Muscle of leg (tissue), 11 donors: ENCODE results near the gene CDH23. TPM values are rescaled to one million over a fixed set of nuclear protein-coding genes. Genes with fewer than 3 reads are reported as not detected.
A peak's percentile ranks its signal among the peaks of the same experiment; 100 is the strongest.

ENCODE experiments used
- DNase-seq: peaks from one replicate; pipeline ENCODE4 v3.0.0; 2013
- H3K27ac ChIP-seq: one replicate; pipeline ENCODE4 v1.5.1; 2013; ENCODE audit warnings: mild to moderate bottlenecking, low read length, control low read depth
- H3K27me3 ChIP-seq: one replicate; pipeline ENCODE4 v1.6.1; 2013; ENCODE audit warnings: low read length; ENCODE audit not compliant: control insufficient read depth, insufficient read depth
- H3K36me3 ChIP-seq: one replicate; pipeline ENCODE4 v1.6.1; 2013; ENCODE audit warnings: low read length; ENCODE audit not compliant: control insufficient read depth, insufficient read depth
- H3K4me1 ChIP-seq: one replicate; pipeline ENCODE4 v1.6.1; 2013; ENCODE audit warnings: low read length; ENCODE audit not compliant: control insufficient read depth, insufficient read depth
- H3K4me3 ChIP-seq: one replicate; pipeline ENCODE4 v1.5.1; 2013; ENCODE audit warnings: low read length, control low read depth
- H3K9me3 ChIP-seq: replicated peaks from 2 replicates; pipeline ENCODE4 v1.6.1; 2013; ENCODE audit warnings: low read depth, low read length; ENCODE audit not compliant: control insufficient read depth
- WGBS: methylation state at CpG from one replicate; pipeline ENCODE4 v1.1.5; 2013; ENCODE audit warnings: missing lambda C conversion rate; ENCODE audit not compliant: insufficient coverage; 5-methylcytosine and 5-hydroxymethylcytosine counted together
- polyA plus RNA-seq, 8 donors: library from polyadenylated mRNA; unstranded; fragments of 120-200 nt; gene quantifications; one replicate each; pipeline versions ENCODE4 v1.2.1 to v1.2.3, GENCODE V29; 2013; ENCODE audit warnings: inconsistent platforms in 1 of 8, low replicate concordance in 1 of 8; ENCODE audit not compliant: insufficient read length in 8 of 8, insufficient read depth in 1 of 8
- total RNA-seq: library from RNA; stranded (reverse); fragments of 120-200 nt; gene quantifications from one replicate; pipeline ENCODE4 v1.2.4, GENCODE V29; 2013

The CDH23 gene
- total and polyA plus RNA-seq, 9 donors: 3.4 to 5.7 (median 4.9) TPM

DNA sequence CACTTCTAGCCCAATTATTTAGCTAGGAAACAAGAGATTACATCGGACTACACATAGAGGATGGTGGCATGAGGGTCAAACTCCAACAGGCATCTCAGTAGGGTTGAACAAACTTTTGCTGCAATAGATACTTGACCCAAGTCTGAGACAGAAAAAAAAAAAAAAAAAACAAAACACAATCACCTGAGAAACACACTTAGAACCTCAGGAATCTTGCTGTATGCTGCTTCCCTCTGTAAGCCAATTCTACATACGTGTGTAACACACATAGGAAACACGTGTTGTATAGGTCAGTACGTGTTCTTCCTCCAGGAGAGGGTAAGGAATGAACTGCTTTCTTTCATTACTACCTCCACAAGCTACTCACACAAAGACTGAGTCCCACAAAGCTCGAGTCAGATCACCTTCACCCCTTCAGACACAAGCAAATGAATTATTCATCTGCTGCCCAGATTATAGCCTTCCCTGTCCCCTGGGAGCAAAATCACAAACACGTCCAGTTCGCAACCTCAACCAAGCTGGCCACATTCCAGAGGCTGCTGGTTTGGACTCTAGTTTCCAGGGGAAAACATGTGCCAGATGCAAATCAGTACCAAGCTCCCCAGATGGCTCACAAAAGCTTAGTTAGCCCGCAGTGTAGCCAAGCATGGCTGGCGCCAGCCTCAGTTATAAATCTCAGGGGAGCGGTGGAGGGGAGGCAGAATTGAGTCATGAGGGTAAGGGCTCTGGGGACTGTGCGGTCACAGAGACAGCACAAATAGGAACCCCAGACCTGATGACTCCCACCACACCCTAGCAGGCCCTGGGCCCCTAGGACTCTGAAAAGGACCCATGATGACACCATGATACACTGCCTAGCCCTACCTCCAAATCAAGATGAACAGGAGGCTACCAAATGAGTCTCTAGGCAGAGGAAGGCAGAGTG lies 439.2 kb downstream of the CDH23 start:
- Histone ChIP-seq H3K4me3 (no peak overlapping the region), H3K27me3 (no peaks in the 10 kb centered on the region), H3K4me1 (peaks cover 36% of the 10 kb centered on the region), H3K27ac (peak overlapping the region; percentile 90), H3K9me3 (no peaks in the 10 kb centered on the region), H3K36me3 (peaks cover 34% of the 10 kb centered on the region)
- DNase-seq: peak; percentile 65
- WGBS: 6% methylated on average over 2 of the region's 11 CpGs

DNA sequence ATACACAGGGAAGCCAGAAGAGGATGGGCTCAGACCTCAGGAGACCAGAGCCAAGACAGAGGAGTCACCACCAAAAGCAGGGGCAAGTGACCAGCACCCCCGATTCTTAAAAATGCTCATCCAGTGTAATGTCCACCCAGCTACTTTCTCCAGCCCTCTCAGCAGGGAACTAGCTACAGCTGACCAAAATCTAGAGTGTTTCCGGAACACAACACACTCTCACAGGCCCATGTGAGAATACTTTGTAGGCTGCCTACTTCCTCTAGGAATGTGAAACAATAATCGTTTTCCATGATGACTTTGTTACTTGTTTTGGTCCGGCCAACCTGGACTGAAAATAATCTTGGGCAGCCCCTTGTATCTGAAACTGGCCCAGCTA lies 439.9 kb downstream of the CDH23 start:
- H3K27ac ChIP-seq: peak overlapping the region; percentile 90
- WGBS: 40% methylated on average over 2 of the region's 4 CpGs
- H3K36me3 ChIP-seq: peaks cover 28% of the 10 kb centered on the region
- no peaks in the 10 kb centered on the region for H3K9me3 ChIP-seq
- H3K27me3 ChIP-seq: no peaks in the 10 kb centered on the region
- DNase-seq: peak; percentile 57
- H3K4me1 ChIP-seq: peaks cover 38% of the 10 kb centered on the region
- no peak overlapping the region for H3K4me3 ChIP-seq

DNA sequence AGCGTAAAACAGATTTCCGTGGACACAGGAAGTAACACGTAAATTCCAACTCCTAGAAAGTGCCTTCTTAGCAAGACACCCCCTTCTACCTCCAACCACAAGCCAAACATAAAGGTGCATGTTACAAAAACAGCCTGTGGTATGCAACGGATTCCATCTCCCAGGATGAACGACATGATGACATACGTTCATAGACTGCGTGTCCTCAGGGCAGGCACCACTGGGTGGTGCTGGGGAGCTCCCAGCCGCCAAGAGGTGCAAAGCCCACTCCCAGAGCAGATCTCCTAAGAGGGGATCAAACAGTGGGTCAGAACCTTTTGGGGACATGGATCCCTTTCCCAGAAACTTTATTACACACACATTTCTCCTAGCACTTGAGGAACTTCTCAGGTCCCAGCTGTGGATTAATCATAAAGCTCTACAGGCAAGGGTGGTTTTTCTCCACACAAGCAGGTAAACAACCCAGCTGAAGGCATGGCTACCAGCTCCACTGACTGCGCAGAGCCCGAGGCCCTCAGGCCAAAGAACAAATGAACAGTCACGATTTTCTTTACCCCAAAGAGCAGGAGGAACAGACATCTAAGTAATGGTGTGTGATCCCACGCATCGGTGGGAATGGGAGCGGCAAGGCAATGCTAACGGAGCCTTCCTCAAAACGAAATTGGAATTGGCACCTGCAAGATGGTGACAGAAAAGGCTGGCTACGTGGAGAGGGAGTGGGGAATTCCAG lies 440.5 kb downstream of the CDH23 start:
- Histone ChIP-seq H3K4me3 (no peak overlapping the region), H3K36me3 (peaks cover 21% of the 10 kb centered on the region), H3K9me3 (no peaks in the 10 kb centered on the region), H3K27ac (peak overlapping the region; percentile 90), H3K27me3 (no peaks in the 10 kb centered on the region), H3K4me1 (peaks cover 38% of the 10 kb centered on the region)
- DNase-seq: no peak
- 66% methylated on average over 14 of the region's 17 CpGs for WGBS

DNA sequence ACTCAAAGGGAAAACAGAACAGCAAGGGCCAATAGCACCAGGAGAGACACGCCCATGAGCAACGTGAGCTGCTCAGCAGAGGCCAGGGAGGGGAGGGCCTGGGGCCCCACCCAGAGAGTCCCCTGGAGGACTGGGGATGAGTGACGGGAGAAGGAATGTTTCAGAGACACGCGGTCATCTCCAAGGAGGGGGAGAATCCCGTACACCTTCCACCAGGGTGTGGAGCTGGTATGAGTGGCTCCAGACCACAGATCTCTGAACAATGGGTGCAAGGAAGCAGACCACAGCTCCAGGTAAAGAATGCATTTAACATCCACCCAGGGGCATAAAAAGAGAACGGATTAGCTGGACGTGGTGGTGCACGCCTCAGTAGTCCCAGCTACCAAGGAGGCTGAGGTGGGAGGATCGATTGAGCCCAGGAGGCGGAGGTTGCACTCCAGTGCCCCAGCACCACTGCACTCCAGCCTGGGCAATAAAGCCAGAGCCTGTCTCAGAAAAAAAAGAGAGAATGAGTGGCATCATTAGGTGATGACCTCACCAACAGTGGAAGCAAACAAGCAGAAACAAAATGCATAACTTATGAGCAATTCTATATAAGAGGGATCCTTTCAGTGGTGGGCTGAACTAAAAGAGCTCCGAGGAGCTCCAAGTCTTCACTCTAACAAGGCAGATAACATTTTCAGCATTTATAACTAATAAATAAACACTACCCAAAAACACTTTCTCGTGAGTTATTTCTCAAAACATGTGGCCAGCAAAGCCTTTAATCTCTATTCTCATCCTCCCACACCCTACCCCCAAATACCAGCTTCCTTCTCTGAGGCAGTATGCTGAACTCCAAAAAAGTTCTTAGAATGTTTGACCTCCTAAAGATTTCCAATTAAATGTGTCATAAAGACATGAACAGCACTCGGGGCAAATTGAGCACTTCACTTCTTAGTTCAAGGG lies 441.8 kb downstream of the CDH23 start:
- Histone ChIP-seq H3K27ac (peak overlapping the region; percentile 90), H3K4me3 (no peak overlapping the region), H3K36me3 (peaks cover 13% of the 10 kb centered on the region), H3K4me1 (peaks cover 41% of the 10 kb centered on the region), H3K9me3 (no peaks in the 10 kb centered on the region), H3K27me3 (no peaks in the 10 kb centered on the region)
- no peak for DNase-seq
- WGBS: 63% methylated on average over 8 of the region's 14 CpGs

DNA sequence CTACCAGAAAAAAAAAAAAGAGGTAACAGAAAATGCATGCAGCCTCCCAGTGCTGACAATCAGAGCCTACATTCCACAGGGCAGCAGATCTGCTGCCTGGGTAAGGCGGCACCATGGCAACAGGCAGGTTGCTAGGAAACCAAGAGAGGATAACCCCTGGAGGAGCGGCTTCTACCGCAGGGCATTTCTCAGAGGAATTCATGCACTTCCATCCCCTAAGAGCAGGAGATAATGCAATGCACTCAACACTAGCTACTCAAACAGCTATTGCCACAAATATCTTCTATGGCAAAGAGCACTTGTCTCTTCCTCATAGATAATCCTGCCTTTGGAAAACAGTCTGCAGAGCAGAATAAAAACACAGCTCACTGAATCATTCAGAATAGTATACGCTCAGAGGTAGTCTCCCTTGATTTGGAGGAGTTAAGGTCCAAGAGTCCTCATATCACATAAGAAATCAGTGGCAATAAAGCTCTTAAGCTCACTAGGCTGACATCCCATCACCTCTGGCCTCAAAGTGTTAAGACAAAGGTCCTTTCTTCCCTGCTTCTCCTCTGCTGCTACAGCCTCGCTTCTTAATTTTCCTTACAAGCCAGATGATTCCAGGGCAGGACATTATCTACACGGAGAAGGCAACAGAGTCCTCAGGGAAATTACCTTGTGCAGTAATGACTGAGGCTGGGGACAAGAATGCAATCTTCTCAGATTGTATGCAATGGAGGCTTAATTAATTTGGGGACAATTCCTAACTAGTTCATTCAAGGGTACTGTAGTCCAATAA lies 443.6 kb downstream of the CDH23 start:
- no peak overlapping the region for H3K4me3 ChIP-seq
- WGBS: 19% methylated on average over 3 of the region's 6 CpGs
- peaks cover 41% of the 10 kb centered on the region for H3K4me1 ChIP-seq
- H3K27me3 ChIP-seq: no peaks in the 10 kb centered on the region
- DNase-seq: peak; percentile 65
- no peaks in the 10 kb centered on the region for H3K9me3 ChIP-seq
- H3K27ac ChIP-seq: no peak overlapping the region
- peaks cover 6% of the 10 kb centered on the region for H3K36me3 ChIP-seq

DNA sequence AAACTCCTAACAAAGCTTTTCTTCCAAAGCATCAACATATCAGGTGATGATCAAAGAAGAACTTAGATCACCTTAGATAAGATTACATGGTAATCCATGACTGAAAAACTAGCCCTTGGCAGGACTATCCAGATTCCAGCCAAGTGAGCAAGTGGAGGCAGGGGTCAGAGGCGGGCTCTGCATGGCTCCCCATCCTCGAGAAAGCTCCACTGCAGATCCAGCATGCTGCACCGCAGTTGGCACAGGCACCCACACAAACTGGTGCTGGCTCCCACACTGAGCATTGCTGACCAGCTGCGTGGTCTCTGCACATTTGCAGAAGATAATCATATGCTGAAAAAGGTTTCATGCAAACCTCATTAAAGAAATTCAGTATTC lies 444.2 kb downstream of the CDH23 start:
- Histone ChIP-seq H3K9me3 (no peaks in the 10 kb centered on the region), H3K27me3 (no peaks in the 10 kb centered on the region), H3K4me3 (no peak overlapping the region), H3K36me3 (peaks cover 6% of the 10 kb centered on the region), H3K4me1 (peaks cover 36% of the 10 kb centered on the region), H3K27ac (no peak overlapping the region)
- WGBS: 61% methylated on average over 3 of the region's 4 CpGs
- DNase-seq: no peak

DNA sequence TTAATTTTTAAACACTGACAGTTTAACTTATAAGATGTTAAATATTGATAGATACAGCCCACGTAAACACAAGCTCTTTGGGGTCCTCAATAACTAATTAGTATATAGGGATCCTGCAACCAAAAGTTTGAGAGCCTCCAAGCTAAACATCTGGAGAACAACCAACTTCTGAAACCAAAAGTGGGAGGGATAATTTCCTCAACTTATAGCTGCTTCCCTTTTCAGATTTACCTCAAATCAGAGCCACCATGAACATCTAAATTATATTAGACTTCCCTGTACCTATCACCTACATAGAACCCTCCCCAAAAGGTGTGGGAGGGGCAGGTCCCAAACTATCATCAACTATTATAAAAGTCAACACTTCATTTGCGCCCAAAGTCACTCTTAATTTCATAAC lies 445.7 kb downstream of the CDH23 start:
- Histone ChIP-seq H3K36me3 (peaks cover 6% of the 10 kb centered on the region), H3K27ac (no peak overlapping the region), H3K4me1 (peaks cover 21% of the 10 kb centered on the region), H3K9me3 (no peaks in the 10 kb centered on the region), H3K27me3 (no peaks in the 10 kb centered on the region), H3K4me3 (no peak overlapping the region)
- WGBS: no CpG with 5 or more reads among the region's 2 CpGs
- DNase-seq: no peak

DNA sequence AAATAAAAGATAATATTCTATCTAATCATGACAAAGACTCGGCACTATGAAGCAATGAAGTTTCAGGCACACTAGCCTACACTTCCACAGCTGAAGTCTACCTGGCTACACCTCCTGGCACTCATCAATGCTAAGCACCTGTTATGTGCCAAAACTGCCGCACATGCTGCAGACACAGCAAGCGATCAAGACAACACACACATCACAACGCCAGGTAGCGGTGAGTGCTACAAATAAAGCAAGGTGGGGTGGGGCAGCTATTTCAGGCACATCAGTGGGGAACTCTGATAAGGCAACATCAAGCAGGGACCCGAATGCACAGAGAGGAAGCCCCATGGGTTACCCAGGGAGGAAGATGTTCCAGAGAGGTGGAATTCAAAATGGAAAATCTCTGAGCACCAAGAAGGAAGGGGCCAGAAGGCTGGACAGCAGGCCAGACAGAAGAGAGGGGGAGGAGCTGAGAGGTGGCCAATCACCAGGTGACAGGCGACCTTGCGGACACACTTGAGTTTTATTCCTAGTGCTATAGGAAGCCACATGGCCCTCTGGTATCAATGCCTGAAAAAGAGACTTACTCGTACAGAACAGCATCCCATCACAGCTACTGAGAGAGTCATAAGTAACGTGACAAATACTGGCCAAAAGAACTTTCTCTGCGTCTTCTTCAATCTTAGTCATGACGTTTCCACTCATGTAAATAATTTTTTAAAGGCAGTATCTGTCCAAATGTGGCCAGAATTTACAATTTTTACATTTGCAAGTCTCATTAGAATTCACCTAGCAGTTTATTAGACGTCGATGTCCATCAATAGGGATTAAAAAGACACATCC lies 446.4 kb downstream of the CDH23 start:
- Histone ChIP-seq H3K27me3 (no peaks in the 10 kb centered on the region), H3K4me3 (no peak overlapping the region), H3K9me3 (no peaks in the 10 kb centered on the region), H3K27ac (no peak overlapping the region), H3K4me1 (peaks cover 15% of the 10 kb centered on the region), H3K36me3 (peaks cover 8% of the 10 kb centered on the region)
- no peak for DNase-seq
- WGBS: 83% methylated on average over 3 of the region's 14 CpGs

DNA sequence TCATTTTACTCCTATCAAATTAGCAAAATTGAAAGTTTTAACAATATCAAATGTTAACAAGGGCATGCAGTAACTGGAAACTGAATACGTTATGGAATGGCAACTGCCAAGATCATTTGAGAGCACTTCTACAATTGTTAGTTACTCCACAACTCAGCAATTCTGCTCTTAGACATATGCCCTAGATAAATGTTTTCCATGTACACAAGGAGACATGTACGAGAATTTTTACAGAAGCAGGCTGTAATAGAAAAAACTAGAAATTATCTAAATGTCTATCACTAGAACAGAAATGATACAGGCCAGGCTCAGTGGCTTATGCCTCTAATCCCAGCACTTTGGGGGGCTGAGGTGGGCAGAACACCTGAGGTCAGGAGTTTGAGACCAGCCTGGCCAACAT lies 447.4 kb downstream of the CDH23 start:
- DNase-seq: no peak
- WGBS: no CpG with 5 or more reads among the region's 2 CpGs

More for the DNA sequence above, 447.4 kb downstream of the CDH23 start:
- Histone ChIP-seq H3K27ac (no peak overlapping the region), H3K9me3 (no peaks in the 10 kb centered on the region), H3K4me3 (no peak overlapping the region), H3K36me3 (peaks cover 5% of the 10 kb centered on the region), H3K4me1 (peaks cover 8% of the 10 kb centered on the region), H3K27me3 (no peaks in the 10 kb centered on the region)
